ENCODE measurements around the gene GEMIN5. TPM values are rescaled to one million over a fixed set of nuclear protein-coding genes. Genes with fewer than 3 reads are reported as not detected.

GEMIN5 gene
- total and polyA plus RNA-seq, 2 of the 4 experiments (the other 2 are of a cell fraction), result 9.0 to 31.5 TPM

- intact Hi-C loops (cut with micrococcal nuclease) (no loop called here), dilution Hi-C loops (cut with HindIII; ENCODE audit: low sequenced_read_pairs, unreplicated experiment) (no loop called here), in situ Hi-C loops (cut with MboI; ENCODE audit: low sequenced_read_pairs) (no loop called here)
- no peak overlapping the region for H2BK15ac ChIP-seq (ENCODE audit: low read depth, low read length)
- no peak overlapping the region for H4K5ac ChIP-seq (ENCODE audit: low read depth, low read length)
- H3K36me3 ChIP-seq (ENCODE audit: control insufficient read depth, insufficient read depth, low read length), result peaks cover 40% of the 10 kb centered on the region
- H3K79me1 ChIP-seq (ENCODE audit: low read depth in 1 of 2, low read length in 2 of 2), result no peaks in the 10 kb centered on the region
- no peaks in the 10 kb centered on the region for H3K9me1 ChIP-seq (ENCODE audit: insufficient read depth, low read length)
- H4K8ac ChIP-seq (ENCODE audit: low read depth in 2 of 2, low read length in 2 of 2), result no peak overlapping the region
- no peak overlapping the region for H2BK20ac ChIP-seq (ENCODE audit: low read depth, low read length)
- H3K14ac ChIP-seq (replicated peaks; ENCODE audit: low read depth, low read length), result no peak overlapping the region
- H2AK9ac ChIP-seq (replicated peaks; ENCODE audit: low read depth, low read length, poor library complexity), result no peak overlapping the region
- no peak overlapping the region for H4K91ac ChIP-seq (ENCODE audit: insufficient read depth, low read depth, low read length)
- no peak overlapping the region for H2BK120ac ChIP-seq (ENCODE audit: low read depth, low read length)
- H3K4me3 ChIP-seq (ENCODE audit: insufficient read depth, low read depth, low read length), result no peak overlapping the region
- ChIA-PET POLR2A (ENCODE audit: unreplicated experiment) (no interaction called here), CTCF (interaction anchor here (0.7 kb wide), 1 partner anchor 10 kb away, joined by 3 read pairs; no protein-coding TSS in a partner anchor)
- H3K23ac ChIP-seq (ENCODE audit: low read depth, low read length), result no peak overlapping the region
- no peaks in the 10 kb centered on the region for H3K27me3 ChIP-seq (ENCODE audit: control insufficient read depth, insufficient read depth, low read length)
- H3K9ac ChIP-seq (ENCODE audit: low read depth, low read length), result no peak overlapping the region
- no peaks in the 10 kb centered on the region for H3K4me1 ChIP-seq (ENCODE audit: control insufficient read depth, insufficient read depth, low read length)
- H3K18ac ChIP-seq (ENCODE audit: low read depth, low read length), result no peak overlapping the region
- whole genome bisulfite sequencing, 2 experiments (ENCODE audit: extremely low coverage in 2 of 2, insufficient read length in 1 of 2), result no CpG with 5 or more reads among the region's 2 CpGs
- peak; percentile 38 for DNase-seq
- no peak for TF ChIP-seq RCOR1 (IDR thresholded peaks at IDR 0.05; ENCODE audit: insufficient replicate concordance, low read length)
- TF ChIP-seq, protein P1, sequence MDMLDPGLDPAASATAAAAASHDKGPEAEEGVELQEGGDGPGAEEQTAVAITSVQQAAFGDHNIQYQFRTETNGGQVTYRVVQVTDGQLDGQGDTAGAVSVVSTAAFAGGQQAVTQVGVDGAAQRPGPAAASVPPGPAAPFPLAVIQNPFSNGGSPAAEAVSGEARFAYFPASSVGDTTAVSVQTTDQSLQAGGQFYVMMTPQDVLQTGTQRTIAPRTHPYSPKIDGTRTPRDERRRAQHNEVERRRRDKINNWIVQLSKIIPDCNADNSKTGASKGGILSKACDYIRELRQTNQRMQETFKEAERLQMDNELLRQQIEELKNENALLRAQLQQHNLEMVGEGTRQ (IDR thresholded peaks at IDR 0.05; ENCODE audit: low read depth, low read length), result no peak
- TF ChIP-seq RFX5 (IDR thresholded peaks at IDR 0.05; ENCODE audit: low read depth, low read length), result no peak
- TF ChIP-seq RAD21 (IDR thresholded peaks at IDR 0.05; ENCODE audit: low read length), result no peak
- TF ChIP-seq CEBPB (IDR thresholded peaks at IDR 0.05; ENCODE audit: low read depth, low read length), result no peak
- no peak for TF ChIP-seq BHLHE40 (IDR thresholded peaks at IDR 0.05; ENCODE audit: low read depth, low read length)
- TF ChIP-seq SMC3 (IDR thresholded peaks at IDR 0.05; ENCODE audit: low read depth, low read length), result no peak
- TF ChIP-seq MAZ (IDR thresholded peaks at IDR 0.05; ENCODE audit: borderline replicate concordance, low read depth, low read length), result no peak
- no peak for ATAC-seq (ENCODE audit: low read depth)
- H4K20me1 ChIP-seq (ENCODE audit: insufficient read depth, low read length), result no peaks in the 10 kb centered on the region
- no peak overlapping the region for H2AK5ac ChIP-seq (ENCODE audit: low read depth, low read length)
- H2BK5ac ChIP-seq (ENCODE audit: low read depth, low read length, poor library complexity, severe bottlenecking), result no peak overlapping the region
- H3K9me3 ChIP-seq (ENCODE audit: control insufficient read depth, insufficient read depth, low read length), result no peaks in the 10 kb centered on the region
- H3K27ac ChIP-seq (ENCODE audit: insufficient read depth, low read length), result no peak overlapping the region
- no peak overlapping the region for H3K4ac ChIP-seq (ENCODE audit: low read depth, low read length)
- H2AFZ ChIP-seq (replicated peaks; ENCODE audit: low read length, poor library complexity), result no peak overlapping the region
- no peak overlapping the region for H3K56ac ChIP-seq (ENCODE audit: extremely low read depth, insufficient read depth, low read length)
- BruUV-seq (replicated peaks), result no TSS peak
- H3K4me2 ChIP-seq (ENCODE audit: low read depth, low read length), result no peak overlapping the region
Observed at GRCh38 chr5:154901276-154901675, 36.7 kb downstream of the GEMIN5 start.

Measured in IMR-90 (cell line).